ENCODE results near the gene FXR1. TPM values are rescaled to one million over a fixed set of nuclear protein-coding genes. Genes with fewer than 3 reads are reported as not detected.

The FXR1 gene
- 100 to 1,000 TPM; 120 to 169 (median 130) TPM for total RNA-seq

- no peak for TF ChIP-seq CTCF (IDR thresholded peaks at IDR 0.05; ENCODE audit: low read depth)
These were observed at the start of gene FXR1 for GRCh38 chr3:180912304-180913296. FXR1 (plus strand) TSS chr3:180912670; CDS start chr3:180912686, 16 bp downstream.

GRCh38 chr3:180870008-180870699 lies 42.3 kb upstream of the FXR1 start:
- no peak for TF ChIP-seq CTCF (IDR thresholded peaks at IDR 0.05; ENCODE audit: low read depth)

- no peak for TF ChIP-seq CTCF (IDR thresholded peaks at IDR 0.05; ENCODE audit: low read depth)
These were observed 40.6 kb upstream of the FXR1 start for GRCh38 chr3:180871901-180872300.

- no peak for TF ChIP-seq CTCF (IDR thresholded peaks at IDR 0.05; ENCODE audit: low read depth)
These were observed 37.3 kb upstream of the FXR1 start for GRCh38 chr3:180875124-180875698.

- TF ChIP-seq CTCF (IDR thresholded peaks at IDR 0.05; ENCODE audit: low read depth) = no peak
These were observed 31.2 kb upstream of the FXR1 start for GRCh38 chr3:180881065-180881801.

- no peak for TF ChIP-seq CTCF (IDR thresholded peaks at IDR 0.05; ENCODE audit: low read depth)
These were observed 30.4 kb upstream of the FXR1 start for GRCh38 chr3:180882115-180882514.
